Bronchial epithelial cell (primary cell): Measurements from ENCODE around the gene CLTC. TPM values are rescaled to one million over a fixed set of nuclear protein-coding genes. Genes with fewer than 3 reads are reported as not detected.

Source experiments
- total RNA-seq: library from RNA; depleted of rRNA; stranded (reverse); fragments of >200 nt; gene quantifications from 2 replicates; pipeline ENCODE4 v1.2.1, GENCODE V29; 2014

The CLTC gene
- total RNA-seq, 1 donor from 2014 or later: 251 TPM

Other genes starting within 250 kb of the CLTC start
- 29.3 and 37.6 TPM in 2 replicates for gene DHX40, start 54.3 kb upstream of the CLTC start, total RNA-seq
- 34.0 and 37.4 TPM in 2 replicates for gene PTRH2, start 87.5 kb downstream of the CLTC start, total RNA-seq
- gene VMP1, start 87.8 kb downstream of the CLTC start, total RNA-seq: 120 and 141 TPM in 2 replicates